GM12864 (cell line): ENCODE measurements around the gene AEBP1.

Experiments used
- DNase-seq: peaks from one replicate; pipeline ENCODE4 v3.0.0-alpha.2; 2011; ENCODE audit warnings: low read depth
- H3K4me3 ChIP-seq: 2 replicates; pipeline ENCODE4 v1.5.1; 2011; ENCODE audit warnings: mild to moderate bottlenecking, low read depth, low read length, control low read depth
- TF ChIP-seq, protein P1 (sequence below): IDR thresholded peaks from 2 replicates; pipeline ENCODE4 v1.5.1; 2011; ENCODE audit warnings: low read depth, mild to moderate bottlenecking, moderate library complexity, low read length, control low read depth, inconsistent platforms; ENCODE audit errors: missing control alignments

The AEBP1 gene

DNA sequence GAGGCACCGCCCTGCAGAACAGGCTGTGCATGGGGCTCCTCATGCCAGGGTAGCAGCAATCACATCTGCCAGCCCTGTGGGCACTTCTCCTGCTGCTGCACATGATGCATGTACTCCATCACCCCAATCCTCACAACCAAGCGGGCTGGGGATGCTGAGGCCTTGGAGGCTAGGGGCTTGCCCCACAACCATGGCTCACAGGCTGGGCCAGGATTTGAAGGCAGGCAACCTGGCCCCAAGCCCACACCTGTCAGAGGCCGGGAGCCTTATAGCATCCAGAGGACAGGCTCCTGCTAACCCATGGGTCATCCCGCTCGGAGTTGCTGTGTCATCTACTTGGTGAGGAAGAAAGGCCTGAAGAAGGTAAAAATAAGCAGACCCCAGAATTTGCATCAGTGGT, 24.0 kb upstream of the AEBP1 start:
- H3K4me3 ChIP-seq, result no peak overlapping the region
- TF ChIP-seq, protein P1, sequence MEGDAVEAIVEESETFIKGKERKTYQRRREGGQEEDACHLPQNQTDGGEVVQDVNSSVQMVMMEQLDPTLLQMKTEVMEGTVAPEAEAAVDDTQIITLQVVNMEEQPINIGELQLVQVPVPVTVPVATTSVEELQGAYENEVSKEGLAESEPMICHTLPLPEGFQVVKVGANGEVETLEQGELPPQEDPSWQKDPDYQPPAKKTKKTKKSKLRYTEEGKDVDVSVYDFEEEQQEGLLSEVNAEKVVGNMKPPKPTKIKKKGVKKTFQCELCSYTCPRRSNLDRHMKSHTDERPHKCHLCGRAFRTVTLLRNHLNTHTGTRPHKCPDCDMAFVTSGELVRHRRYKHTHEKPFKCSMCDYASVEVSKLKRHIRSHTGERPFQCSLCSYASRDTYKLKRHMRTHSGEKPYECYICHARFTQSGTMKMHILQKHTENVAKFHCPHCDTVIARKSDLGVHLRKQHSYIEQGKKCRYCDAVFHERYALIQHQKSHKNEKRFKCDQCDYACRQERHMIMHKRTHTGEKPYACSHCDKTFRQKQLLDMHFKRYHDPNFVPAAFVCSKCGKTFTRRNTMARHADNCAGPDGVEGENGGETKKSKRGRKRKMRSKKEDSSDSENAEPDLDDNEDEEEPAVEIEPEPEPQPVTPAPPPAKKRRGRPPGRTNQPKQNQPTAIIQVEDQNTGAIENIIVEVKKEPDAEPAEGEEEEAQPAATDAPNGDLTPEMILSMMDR, result no peak
- no peak for DNase-seq

DNA sequence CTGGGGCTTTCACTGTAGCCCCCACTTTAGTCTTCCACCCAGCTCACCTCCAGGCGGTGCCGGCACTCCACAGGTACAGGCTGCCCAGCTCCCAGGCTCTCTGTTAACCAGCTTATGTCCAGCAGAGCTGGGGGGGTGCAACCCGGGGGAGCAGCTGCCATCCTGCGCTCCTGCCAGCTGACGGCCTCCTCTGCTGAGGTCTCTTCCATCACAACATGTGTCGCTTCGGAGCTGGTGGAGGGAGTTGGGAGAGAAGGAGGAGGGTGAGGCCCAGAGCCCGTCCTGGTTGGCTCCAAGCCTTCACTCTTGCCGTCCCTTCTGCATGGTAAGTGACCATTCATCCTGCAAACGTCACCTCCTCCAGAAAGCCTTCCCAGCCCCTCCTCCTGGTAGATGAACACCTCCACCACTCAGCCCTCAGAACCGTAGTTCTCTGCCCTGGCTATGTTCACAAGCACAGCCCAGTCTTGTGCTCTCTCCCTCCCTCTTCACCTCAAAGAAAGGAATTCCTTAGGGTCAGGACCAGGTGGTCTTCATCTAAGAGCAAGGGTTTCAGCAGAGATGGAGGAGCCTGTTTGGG, 23.4 kb upstream of the AEBP1 start:
- peak overlapping the region; percentile 71 for H3K4me3 ChIP-seq
- no peak for DNase-seq
- TF ChIP-seq, protein P1, result no peak

DNA sequence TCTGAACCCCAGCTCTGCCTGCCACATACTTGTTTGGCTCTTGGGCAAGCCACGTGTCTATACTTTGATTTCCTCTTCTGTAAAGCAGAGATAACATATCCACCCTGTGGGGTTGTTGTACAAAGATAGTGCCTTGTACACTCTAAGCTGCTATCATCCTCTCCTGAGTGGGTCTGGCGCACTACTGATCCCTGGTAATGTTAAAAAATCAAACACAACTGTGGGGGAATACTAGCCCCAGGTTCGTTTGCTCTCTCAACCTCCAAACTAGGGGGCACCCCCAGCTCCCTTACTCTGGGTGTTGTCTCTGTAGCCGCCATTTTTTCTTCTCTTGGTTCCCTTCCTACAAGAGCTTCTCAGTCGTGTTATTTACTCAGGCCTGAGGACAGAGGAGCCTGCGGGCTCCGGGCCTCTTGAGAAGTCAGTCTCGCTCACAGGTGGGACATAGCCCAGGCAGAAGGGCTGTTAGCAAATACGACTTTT, 22.8 kb upstream of the AEBP1 start:
- TF ChIP-seq, protein P1, result no peak
- H3K4me3 ChIP-seq, result peak overlapping the region; percentile 71
- DNase-seq, result no peak

DNA sequence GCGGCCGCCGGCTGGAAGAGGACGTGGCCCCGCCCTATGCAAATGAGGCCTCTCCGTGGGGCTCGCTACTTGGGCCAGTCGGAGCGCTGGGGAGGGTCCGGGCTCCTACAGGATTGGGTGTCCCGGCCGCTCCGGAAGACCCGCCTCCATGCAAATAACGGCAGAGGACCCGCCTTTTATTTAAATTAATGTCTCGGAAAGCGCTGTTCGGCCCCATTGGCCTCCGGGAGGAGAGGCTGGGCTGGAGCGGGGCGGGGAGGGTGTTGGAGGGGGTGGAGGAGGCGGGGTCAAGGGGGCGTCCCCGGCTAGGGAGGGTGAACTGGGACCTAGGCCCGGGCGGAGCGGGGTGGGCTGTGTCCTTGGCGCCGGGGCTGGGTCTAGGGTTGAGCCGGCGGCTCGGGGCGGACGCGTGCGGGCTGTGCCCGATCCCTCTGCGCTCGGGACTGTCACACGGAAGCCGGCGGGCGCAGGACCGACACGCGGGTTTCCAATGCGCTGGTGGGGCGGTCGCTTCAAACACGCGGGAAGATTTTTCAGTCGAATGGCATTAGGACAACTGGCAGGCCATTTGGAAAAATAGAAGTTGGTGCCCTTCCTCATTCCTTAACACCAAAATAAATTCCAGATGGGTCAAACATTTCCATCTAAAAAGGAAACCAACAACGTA, 21.5 kb upstream of the AEBP1 start:
- peak; percentile 95 for DNase-seq
- TF ChIP-seq, protein P1, result no peak
- H3K4me3 ChIP-seq, result peak overlapping the region; percentile 70

DNA sequence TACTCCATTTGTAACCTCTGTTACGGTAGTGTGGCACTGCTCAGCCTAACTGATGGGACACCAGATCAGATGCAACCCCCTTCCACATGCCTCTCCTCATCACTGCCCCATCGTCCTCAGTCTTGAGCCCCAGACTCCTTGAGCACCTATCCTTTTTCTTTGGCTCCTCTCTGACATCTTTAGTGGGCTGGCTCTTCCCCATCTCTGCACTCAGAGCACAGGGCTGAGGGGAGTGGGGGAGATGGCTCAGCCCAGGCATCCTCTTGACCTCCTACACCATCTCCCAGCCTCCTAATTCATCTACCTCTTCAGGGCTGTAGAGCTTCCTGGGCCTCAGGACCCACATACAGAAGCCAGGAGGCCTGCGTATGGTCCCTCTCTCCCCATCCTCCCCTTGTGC, 20.3 kb upstream of the AEBP1 start:
- DNase-seq, result no peak
- TF ChIP-seq, protein P1, result no peak
- H3K4me3 ChIP-seq, result no peak overlapping the region

DNA sequence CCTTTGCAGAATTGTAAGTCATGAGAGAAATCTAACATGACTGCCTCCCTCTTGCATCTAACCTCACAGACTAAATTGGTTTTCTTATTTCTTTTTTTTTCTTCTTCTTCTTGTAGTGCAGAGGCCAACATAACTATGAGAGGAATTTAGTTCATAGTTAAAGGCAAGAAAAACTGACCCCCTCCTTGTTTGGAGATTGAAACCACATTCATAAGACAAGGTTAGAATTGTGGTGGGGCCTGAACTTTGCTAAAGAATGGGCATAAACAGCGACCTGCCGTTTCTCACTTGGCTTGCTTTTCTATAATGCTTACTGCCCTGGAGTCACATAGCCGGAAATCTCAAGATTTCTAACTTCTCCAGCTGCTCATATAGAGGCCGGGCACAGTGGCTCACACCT, 19.4 kb upstream of the AEBP1 start:
- DNase-seq, result no peak
- no peak overlapping the region for H3K4me3 ChIP-seq
- TF ChIP-seq, protein P1, result no peak

DNA sequence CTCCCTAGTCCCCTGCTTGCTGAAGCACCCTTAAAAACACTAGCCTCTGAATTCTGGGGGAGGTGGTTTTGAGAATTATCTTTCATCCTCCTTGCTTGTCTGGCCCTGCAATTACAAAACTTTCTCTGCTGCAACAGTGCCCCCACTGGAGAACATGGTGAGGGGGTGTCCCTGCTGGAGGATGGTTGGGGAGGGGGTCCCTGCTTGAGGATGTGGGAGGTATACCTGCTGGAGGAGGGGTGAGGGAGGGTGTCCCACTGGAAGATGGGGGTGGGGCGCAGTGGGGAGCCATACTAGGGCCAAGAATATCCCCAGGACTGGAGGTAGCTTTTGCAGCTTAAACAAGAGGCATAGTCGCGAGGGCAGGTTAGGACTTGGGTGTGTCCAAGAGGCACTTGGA, 18.6 kb upstream of the AEBP1 start:
- DNase-seq, result no peak
- H3K4me3 ChIP-seq, result no peak overlapping the region
- TF ChIP-seq, protein P1, result peak; percentile 12
